HG02885 (cell line): ENCODE measurements around the gene KIF19.

ENCODE experiments used
- ATAC-seq: cut with Tn5 transposase; IDR thresholded peaks from one replicate; pipeline ENCODE4 v1.9.1; 2021; ENCODE audit warnings: mild to moderate bottlenecking; ENCODE audit not compliant: unreplicated experiment, poor library complexity

The KIF19 gene

DNA sequence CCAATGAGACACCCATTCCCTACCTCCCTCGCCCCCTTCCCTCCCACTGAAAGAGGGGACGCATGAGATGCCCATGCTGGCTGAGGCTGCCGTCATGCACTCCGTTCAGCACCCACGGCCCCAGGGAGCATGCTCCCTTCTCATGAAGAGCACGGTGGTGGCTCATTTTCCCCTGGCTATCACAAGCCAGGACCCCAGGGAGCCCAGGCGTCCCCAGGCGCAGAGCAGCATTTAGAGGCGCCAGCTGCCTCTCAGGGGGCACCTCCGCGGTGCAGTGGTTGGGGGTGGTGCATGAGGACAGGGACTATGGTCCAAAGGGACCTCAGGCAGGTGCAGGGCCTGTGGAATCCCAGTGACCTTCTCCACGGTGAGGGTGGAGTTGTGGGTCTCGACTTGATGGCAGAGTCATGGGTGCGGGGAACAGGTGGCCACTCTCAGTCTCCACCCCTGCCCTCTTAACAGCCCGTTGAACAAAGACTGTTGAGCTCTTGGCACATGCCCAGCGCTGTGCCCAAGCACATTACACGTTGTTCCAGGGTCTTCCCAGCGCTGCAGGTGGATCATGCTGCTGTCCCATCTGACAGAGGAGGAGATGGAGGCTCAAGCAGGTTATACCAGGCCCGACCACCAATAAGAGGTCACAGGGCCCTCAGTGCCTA lies 13.6 kb downstream of the KIF19 start:
- ATAC-seq = no peak

GRCh38 chr17:74340470-74341023 lies 14.5 kb downstream of the KIF19 start:
- ATAC-seq = no peak

DNA sequence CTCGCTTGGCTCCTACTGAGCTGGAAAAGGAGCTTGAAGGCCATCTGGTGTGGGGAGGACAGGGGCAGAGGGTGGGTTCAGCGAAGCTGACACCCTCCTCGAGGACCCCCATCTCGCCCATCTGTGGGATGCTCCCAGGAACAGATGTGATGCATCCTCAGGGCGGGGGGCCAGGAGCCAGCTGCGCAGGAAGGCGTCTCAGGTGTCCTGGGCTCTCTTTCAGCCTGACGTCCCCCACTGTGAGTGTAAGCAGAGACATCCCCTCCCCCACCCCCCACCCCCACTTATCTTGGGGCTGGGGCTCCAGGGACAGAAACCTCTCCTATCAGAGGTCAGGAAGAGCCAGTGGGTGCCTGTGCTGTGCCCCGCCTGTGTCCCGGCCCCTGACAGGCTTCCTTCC lies 16.2 kb downstream of the KIF19 start:
- no peak for ATAC-seq

- ATAC-seq = no peak
Observed at GRCh38 chr17:74343121-74343520, 17.1 kb downstream of the KIF19 start.

DNA sequence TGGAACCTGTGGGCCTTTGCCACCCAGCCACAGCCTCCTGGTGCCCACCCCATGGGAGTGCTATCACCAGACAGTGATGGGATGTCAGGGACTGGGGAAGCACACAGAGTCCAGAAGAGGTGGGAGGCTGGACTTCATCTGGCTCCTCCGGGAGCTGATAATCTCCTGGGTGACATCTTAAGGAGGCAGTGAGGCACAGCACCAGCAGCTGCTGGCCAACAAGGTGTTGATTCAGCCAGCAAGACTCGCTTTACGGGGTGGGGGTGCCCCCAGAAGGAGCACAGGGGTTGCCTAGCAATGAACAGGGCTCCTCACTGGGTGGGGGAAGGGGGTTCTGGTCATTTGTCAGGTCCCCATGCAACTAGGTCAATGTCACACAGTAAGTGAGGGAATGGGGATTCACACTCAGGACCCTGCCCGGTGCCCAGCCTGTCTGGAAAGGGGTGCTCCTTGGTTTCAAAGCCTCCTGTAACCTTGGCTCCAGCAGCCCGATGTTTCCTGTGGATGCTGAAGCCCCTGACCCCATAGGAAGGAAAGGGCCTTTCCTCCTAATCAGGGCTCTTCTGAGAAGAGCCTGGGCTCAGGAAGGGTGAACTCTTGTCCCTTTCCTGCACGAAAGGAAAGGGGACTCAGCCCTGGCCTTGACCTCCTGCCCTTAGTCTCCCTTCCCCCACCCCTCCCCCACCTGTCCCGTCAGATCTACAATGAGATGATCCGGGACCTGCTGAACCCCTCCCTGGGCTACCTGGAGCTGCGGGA lies 17.7 kb downstream of the KIF19 start:
- ATAC-seq = no peak

DNA sequence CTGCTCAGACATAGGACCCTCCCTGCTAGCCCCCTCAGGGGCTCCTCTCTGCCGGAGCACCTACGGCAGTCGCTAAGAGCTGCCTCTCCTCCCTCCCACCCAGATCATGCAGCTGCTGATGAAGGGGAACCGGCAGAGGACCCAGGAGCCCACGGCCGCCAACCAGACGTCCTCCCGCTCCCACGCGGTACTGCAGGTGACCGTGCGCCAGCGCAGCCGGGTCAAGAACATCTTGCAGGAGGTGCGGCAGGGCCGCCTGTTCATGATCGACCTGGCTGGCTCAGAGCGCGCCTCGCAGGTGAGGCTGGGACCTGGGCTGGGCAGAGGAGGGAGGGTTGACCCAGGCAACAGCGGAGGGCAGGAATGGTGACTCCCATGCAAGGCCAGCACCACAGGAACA lies 18.6 kb downstream of the KIF19 start:
- ATAC-seq = no peak

DNA sequence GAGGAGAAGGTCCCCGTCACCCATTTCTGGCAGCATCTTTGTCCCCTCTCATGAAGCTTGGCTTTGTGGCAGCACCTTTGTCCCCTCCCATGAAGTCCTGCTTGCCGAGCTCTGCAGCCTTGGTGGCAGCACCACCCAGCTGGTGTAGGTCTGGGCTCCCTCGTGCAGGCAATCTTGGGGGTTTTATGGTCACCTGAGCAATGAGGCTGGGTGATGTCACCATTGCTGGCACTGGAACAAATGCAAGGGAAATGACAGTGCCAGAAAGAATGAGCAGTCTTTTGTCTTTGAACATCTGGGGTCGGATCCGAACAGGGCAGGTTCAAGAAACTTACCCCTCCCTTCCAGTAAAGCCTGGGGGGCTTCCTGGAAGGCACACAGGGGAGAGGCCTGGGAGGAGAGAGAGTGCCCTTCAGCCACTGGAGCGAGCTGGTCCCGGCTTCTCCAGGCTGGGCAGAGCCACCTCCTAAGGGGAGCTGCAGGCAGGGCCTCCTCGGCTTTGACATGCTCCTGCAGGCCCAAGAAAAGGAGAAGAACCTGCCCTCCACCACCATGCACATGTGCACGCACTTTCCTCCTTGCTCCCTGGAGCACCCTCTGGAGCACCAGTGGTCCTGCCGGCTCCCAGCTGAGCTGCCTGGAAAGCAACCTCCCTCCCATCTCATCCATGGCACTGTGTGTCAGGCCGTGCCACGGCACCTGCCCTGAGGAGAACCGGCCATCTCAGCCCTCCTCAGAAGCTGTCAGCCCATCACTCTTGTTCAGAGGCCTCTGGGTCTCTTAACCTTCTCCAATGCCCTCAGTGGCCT lies 19.6 kb downstream of the KIF19 start:
- ATAC-seq = no peak

GRCh38 chr17:74347646-74348045 lies 21.6 kb downstream of the KIF19 start:
- no peak for ATAC-seq

- ATAC-seq = no peak
Observed at GRCh38 chr17:74349120-74349519, 23.1 kb downstream of the KIF19 start.

DNA sequence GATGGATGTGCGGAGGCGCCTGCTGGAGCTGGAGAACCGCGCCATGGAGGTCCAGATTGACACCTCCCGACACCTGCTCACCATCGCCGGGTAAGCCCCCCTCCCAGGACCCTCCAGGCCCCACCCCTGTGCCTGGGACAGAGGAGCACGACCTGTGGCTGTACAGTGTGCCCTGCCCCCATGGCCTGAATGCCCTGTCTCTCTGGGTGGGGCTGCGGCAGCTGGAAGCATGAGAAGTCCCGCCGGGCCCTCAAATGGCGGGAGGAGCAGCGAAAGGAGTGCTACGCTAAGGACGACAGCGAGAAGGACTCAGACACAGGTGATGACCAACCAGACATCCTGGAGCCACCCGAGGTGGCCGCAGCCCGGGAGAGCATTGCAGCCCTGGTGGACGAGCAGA lies 24.5 kb downstream of the KIF19 start:
- ATAC-seq = no peak

DNA sequence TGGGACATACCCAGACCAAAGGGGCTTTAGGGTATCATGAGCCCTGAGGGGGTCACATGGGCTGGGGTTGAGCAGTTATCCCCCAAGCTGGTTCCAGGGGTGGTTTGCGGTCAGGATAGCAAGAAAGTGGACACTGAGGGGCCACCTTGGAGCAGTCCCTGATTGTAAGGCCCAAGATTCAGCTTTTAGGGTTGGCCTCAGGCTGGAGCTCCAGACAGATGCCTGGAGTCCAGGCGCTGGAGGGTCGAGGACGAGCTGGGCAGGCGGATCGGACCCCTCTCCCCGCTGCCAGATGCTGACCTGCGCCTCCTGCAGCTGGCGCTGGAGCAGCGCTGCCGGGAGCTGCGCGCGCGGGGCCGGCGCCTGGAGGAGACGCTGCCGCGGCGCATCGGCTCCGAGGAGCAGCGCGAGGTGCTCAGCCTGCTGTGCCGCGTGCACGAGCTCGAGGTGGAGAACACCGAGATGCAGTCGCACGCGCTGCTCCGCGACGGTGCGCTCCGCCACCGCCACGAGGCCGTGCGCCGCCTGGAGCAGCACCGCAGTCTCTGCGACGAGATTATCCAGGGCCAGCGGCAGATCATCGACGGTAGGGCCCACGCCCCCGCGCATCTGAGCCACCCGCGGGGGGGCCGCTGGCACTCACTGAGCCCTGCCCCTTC lies 25.7 kb downstream of the KIF19 start:
- ATAC-seq = no peak

- no peak for ATAC-seq
Observed at GRCh38 chr17:74353446-74354060, 27.5 kb downstream of the KIF19 start.

GRCh38 chr17:74354123-74354522 lies 28.1 kb downstream of the KIF19 start:
- ATAC-seq = no peak

DNA sequence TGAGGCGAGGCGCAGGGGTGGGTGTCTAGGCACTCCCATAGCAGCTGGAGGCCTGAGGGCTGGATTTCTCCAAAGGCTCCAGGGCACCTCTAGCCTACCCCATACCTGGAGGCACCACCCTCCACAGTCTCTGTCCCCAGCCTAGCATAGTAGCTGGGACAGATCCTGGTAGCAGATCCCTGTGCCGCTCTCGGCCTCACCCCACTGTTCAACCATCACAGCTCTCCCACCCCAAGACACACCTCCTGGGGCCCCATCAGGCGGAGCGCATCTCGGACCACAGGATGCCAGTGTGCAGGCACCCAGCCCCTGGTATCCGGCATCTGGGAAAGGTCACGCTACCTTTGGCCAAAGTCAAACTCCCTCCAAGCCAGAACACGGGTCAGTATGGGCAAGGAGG lies 28.5 kb downstream of the KIF19 start:
- no peak for ATAC-seq

GRCh38 chr17:74355065-74355464 lies 29.0 kb downstream of the KIF19 start:
- ATAC-seq = no peak

- no peak for ATAC-seq
Observed at GRCh38 chr17:74356646-74357465, 30.8 kb downstream of the KIF19 start.

GRCh38 chr17:74357466-74357809 lies 31.4 kb downstream of the KIF19 start:
- ATAC-seq = no peak

DNA sequence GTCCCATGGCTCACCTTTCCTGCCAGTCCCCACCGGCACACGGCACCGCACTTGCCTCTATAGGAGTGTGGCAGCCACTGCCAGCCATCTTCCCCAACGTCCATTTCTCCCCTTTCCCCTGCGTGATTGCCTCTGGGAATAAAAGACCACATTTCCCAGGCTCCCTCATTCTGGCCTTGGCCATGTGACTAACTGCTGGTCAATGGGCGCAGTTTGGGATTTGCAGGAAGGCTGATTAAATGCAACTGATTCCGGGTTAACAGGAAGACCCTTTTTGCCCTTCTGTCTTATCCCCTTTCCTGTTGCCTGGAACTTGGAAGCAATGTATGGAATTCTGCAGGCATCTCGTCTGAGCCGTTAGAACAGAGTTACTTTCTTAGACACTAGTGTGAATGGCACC lies 32.7 kb downstream of the KIF19 start:
- no peak for ATAC-seq

- ATAC-seq = no peak
Observed at GRCh38 chr17:74359916-74360315, 33.9 kb downstream of the KIF19 start.
